PFSK-1 (cell line): Measurements from ENCODE around the gene SDS.

Experiments used
- FOXP2 ChIP-seq: optimal IDR thresholded peaks from 2 replicates; pipeline ENCODE3; 2011; ENCODE audit warnings: borderline replicate concordance, control low read depth, inconsistent platforms; ENCODE audit not compliant: insufficient read depth; ENCODE audit errors: extremely low read length, extremely low read depth
- POLR2AphosphoS5 ChIP-seq: IDR thresholded peaks from 2 replicates; pipeline ENCODE4 v1.6.1; 2012; ENCODE audit warnings: low read depth, mild to moderate bottlenecking, control low read depth, low read length, moderate library complexity
- REST ChIP-seq, 2 experiments: IDR thresholded peaks; 2 replicates each; pipeline versions ENCODE4 v1.6.1 to v1.8.0; 2011 to 2012; ENCODE audit warnings: low read depth in 2 of 2, low read length in 2 of 2, control low read depth in 1 of 2, inconsistent platforms in 1 of 2, mild to moderate bottlenecking in 1 of 2, moderate library complexity in 1 of 2; ENCODE audit not compliant: insufficient read depth in 1 of 2
- SIN3A ChIP-seq: IDR thresholded peaks from 2 replicates; pipeline ENCODE4 v1.6.1; 2012; ENCODE audit warnings: mild to moderate bottlenecking, low read length, moderate library complexity, borderline replicate concordance; ENCODE audit not compliant: insufficient read depth
- TAF1 ChIP-seq: IDR thresholded peaks from 2 replicates; pipeline ENCODE4 v1.6.1; 2012; ENCODE audit warnings: low read length, control low read depth, borderline replicate concordance; ENCODE audit not compliant: insufficient read depth

SDS gene

GRCh38 chr12:113448873-113449272, 45.2 kb upstream of the SDS start:
- TF ChIP-seq SIN3A (no peak), FOXP2 (no peak), TAF1 (no peak), POLR2AphosphoS5 (no peak), REST (IDR thresholded peaks at IDR 0.05; ENCODE audit: insufficient read depth in 1 of 2, low read depth in 2 of 2, low read length in 2 of 2) (no peak)

- no peak for TF ChIP-seq REST (IDR thresholded peaks at IDR 0.05; ENCODE audit: insufficient read depth in 1 of 2, low read depth in 2 of 2, low read length in 2 of 2)
- no peak for TF ChIP-seq SIN3A
- no peak for TF ChIP-seq FOXP2
- TF ChIP-seq TAF1 = no peak
- no peak for TF ChIP-seq POLR2AphosphoS5
Observed at GRCh38 chr12:113445544-113446171, 42.0 kb upstream of the SDS start.

GRCh38 chr12:113443030-113443539, 39.4 kb upstream of the SDS start:
- no peak for TF ChIP-seq TAF1
- no peak for TF ChIP-seq POLR2AphosphoS5
- TF ChIP-seq REST (IDR thresholded peaks at IDR 0.05; ENCODE audit: insufficient read depth in 1 of 2, low read depth in 2 of 2, low read length in 2 of 2) = no peak
- TF ChIP-seq SIN3A = no peak
- TF ChIP-seq FOXP2 = no peak

GRCh38 chr12:113440947-113441782, 37.5 kb upstream of the SDS start:
- no peak for TF ChIP-seq TAF1
- no peak for TF ChIP-seq POLR2AphosphoS5
- TF ChIP-seq SIN3A = no peak
- no peak for TF ChIP-seq FOXP2
- no peak for TF ChIP-seq REST (IDR thresholded peaks at IDR 0.05; ENCODE audit: insufficient read depth in 1 of 2, low read depth in 2 of 2, low read length in 2 of 2)
